Sigmoid colon (tissue), 4 donors: ENCODE results near the gene VIT.

Experiments
- CTCF ChIP-seq, 4 experiments: fragments of 450-650 bp in 3 of 4; fragments of 200-600 bp in 1 of 4; IDR thresholded peaks; one replicate each; pipeline ENCODE4 v1.5.1; 2016 to 2019; ENCODE audit warnings: antibody characterized with exemption in 4 of 4, mild to moderate bottlenecking in 3 of 4, moderate library complexity in 2 of 4
- POLR2A ChIP-seq, 2 donors: fragments of 450-650 bp; IDR thresholded peaks; one replicate each; pipeline ENCODE4 v1.6.1; 2016; ENCODE audit warnings: antibody characterized with exemption in 2 of 2, mild to moderate bottlenecking in 2 of 2, moderate library complexity in 2 of 2
- POLR2AphosphoS5 ChIP-seq, 4 donors: sonication (generic); formaldehyde crosslinking; IDR thresholded peaks; one replicate each; pipeline ENCODE4 v1.6.1; 2017; ENCODE audit warnings: antibody characterized with exemption in 4 of 4

- no peak for TF ChIP-seq CTCF (IDR thresholded peaks at IDR 0.05)
- TF ChIP-seq POLR2AphosphoS5 (IDR thresholded peaks at IDR 0.05), result no peak
- TF ChIP-seq POLR2A (IDR thresholded peaks at IDR 0.05), result no peak
These were observed 19.6 kb downstream of the VIT start for GRCh38 chr2:36716111-36716510.
